Ovary (tissue), 9 donors: ENCODE results near the gene PHACTR3. TPM values are rescaled to one million over a fixed set of nuclear protein-coding genes. Genes with fewer than 3 reads are reported as not detected.

Source experiments
- DNase-seq, 5 donors: peaks; one replicate each; pipeline ENCODE4 v3.0.0-alpha.2; 2019 to 2020
- H3K27ac ChIP-seq, 2 donors: fragments of 200-600 bp; one replicate each; pipeline versions ENCODE4 v1.5.1 to v1.8.0; 2019 to 2022
- H3K27me3 ChIP-seq: fragments of 200-600 bp; one replicate; pipeline ENCODE4 v1.8.0; 2022
- H3K36me3 ChIP-seq: fragments of 200-600 bp; sonication (generic); one replicate; pipeline ENCODE4 v1.5.1; 2019
- H3K4me1 ChIP-seq: one replicate; pipeline ENCODE4 v1.8.1; 2013; ENCODE audit warnings: mild to moderate bottlenecking, moderate library complexity; ENCODE audit not compliant: insufficient read depth
- H3K4me3 ChIP-seq: fragments of 200-600 bp; sonication (generic); one replicate; pipeline ENCODE4 v1.5.1; 2017
- H3K9me3 ChIP-seq, 2 donors: fragments of 200-600 bp in 1 of 2; sonication (generic) in 1 of 2; one replicate each; pipeline versions ENCODE4 v1.5.1 to v1.8.1; 2013 to 2019; ENCODE audit warnings: mild to moderate bottlenecking in 1 of 2, moderate library complexity in 1 of 2
- CTCF ChIP-seq, 3 donors: fragments of 450-650 bp in 2 of 3; fragments of 200-600 bp in 1 of 3; IDR thresholded peaks; one replicate each; pipeline versions ENCODE4 v1.5.1 to v1.8.0; 2016 to 2022; ENCODE audit warnings: antibody characterized with exemption in 3 of 3, mild to moderate bottlenecking in 1 of 3
- EP300 ChIP-seq: sonication (generic); formaldehyde crosslinking; IDR thresholded peaks from one replicate; pipeline ENCODE4 v1.6.1; 2017; ENCODE audit warnings: antibody characterized with exemption
- POLR2A ChIP-seq: fragments of 450-650 bp; IDR thresholded peaks from one replicate; pipeline ENCODE4 v1.6.1; 2017; ENCODE audit warnings: antibody characterized with exemption, mild to moderate bottlenecking, moderate library complexity
- WGBS, 3 donors: extraction: QIAGEN DNeasy Blood & Tissue Kit in 1 of 3; methylation state at CpG; one replicate each; pipeline versions ENCODE4 v1.1.5 to v1.1.7; 2013 to 2017; 5-methylcytosine and 5-hydroxymethylcytosine counted together
- intact Hi-C, 4 donors: fragments of 100-400 bp; cut with DNase I; formaldehyde crosslinking; loops; one replicate each; pipeline versions ENCODE4 v1.11.0 to v1.15.1; 2022 to 2023
- polyA plus RNA-seq, 2 donors: library from polyadenylated mRNA; stranded (reverse); fragments of 200-250 nt in 1 of 2; fragments of 350-450 nt in 1 of 2; fragmentation: Illumina TruSeq in 1 of 2; extraction: RNeasy Lipid Tissue Mini Kit (QIAGEN cat#74804) in 1 of 2; gene quantifications; one replicate each; pipeline ENCODE4 v1.2.3, GENCODE V29; 2013 to 2014
- total RNA-seq, 7 donors: library from RNA; depleted of rRNA in 2 of 7; stranded (reverse); fragments of >200 nt in 2 of 7; fragmentation: NEBNext Ultra II Directional in 3 of 7; extraction: Animal tissue kit (Norgen Biotek cat#: 25700) in 3 of 7; gene quantifications; one replicate each; pipeline versions ENCODE4 v1.1.0 to v1.2.4, GENCODE V29; 2016 to 2023
- donor health status: DM: no; HTN: no; CAD: no; lungs with moderate emphysema.
- donor health status: DM: no; HTN: no; CAD: no.
- donor health status: Bipolar disorder and iron deficiency.
- donor health status: DM: yes; HTN: yes; CAD: no.
- donor health status: DM: no; HTN: no; CAD: no.
- donor health status: DM: yes; HTN: yes; CAD: no.

PHACTR3 gene
- total and polyA plus RNA-seq, 9 donors = 5.7 to 19.0 (median 9.1) TPM

DNA sequence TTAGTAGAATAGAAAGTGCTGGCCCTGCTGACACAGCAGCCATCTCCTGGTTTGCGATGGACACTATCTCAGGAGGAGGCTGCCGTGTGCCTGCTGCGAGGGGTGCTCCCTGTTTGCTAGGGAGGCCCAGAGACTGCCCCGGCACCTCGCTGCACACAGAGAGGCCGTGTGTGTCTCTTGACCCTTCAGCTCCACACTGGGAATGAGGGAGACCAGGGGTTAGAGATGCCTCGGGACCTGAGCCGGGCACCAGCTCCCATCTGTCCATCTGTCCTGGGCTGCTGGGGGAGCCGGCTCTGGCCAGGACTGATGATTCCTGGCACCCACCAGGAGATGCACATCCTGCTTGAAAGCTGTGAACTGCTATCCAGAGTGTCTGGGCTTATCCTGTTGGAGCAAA, 18.2 kb downstream of the PHACTR3 start:
- H3K27me3 ChIP-seq = no peaks in the 10 kb centered on the region
- H3K36me3 ChIP-seq = no peaks in the 10 kb centered on the region
- whole genome bisulfite sequencing, 3 donors = 83 to 89% (median 86%) methylated on average over 9 of the region's 9 CpGs
- DNase-seq = no peak
- H3K9me3 ChIP-seq = no peaks in the 10 kb centered on the region
- no peak overlapping the region for H3K4me3 ChIP-seq
- intact Hi-C loops = no loop called here
- no peak for TF ChIP-seq CTCF (IDR thresholded peaks at IDR 0.05)
- TF ChIP-seq EP300 = no peak
- no peak for TF ChIP-seq POLR2A
- H3K27ac ChIP-seq = no peak overlapping the region
- H3K4me1 ChIP-seq = peaks cover 4% of the 10 kb centered on the region

DNA sequence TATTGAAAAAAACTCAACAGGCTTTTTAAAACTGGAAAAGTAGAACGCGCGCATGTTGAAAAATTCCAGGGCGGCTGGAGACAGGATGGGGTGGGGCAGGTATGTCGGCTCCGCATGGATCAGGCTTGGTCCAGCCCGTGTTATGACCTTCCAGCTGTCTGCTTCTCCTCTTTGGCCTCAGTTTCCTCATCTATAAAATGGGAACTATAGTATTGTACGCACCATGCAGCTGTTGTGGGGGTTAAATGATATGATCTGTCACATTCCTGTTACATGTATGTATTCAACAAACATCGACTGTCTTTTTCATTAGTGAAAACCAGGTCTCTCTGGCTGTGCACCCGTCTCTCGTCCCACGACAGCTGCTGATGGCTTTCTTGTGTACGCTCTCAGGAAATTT, 18.8 kb downstream of the PHACTR3 start:
- TF ChIP-seq CTCF (IDR thresholded peaks at IDR 0.05) (no peak), EP300 (no peak), POLR2A (no peak)
- H3K27ac ChIP-seq = no peak overlapping the region
- DNase-seq = no peak
- intact Hi-C loops = no loop called here
- H3K9me3 ChIP-seq = no peaks in the 10 kb centered on the region
- WGBS, 3 donors = 90 to 95% (median 93%) methylated on average over 13 of the region's 13 CpGs
- H3K4me1 ChIP-seq = peaks cover 4% of the 10 kb centered on the region
- no peaks in the 10 kb centered on the region for H3K36me3 ChIP-seq
- no peak overlapping the region for H3K4me3 ChIP-seq
- H3K27me3 ChIP-seq = no peaks in the 10 kb centered on the region

GRCh38 chr20:59623583-59623982, 19.2 kb downstream of the PHACTR3 start:
- WGBS, 3 donors = 86 to 95% (median 94%) methylated on average over 9 of the region's 9 CpGs

GRCh38 chr20:59624401-59624800, 20.1 kb downstream of the PHACTR3 start:
- 94% methylated on average over 6 of the region's 6 CpGs for WGBS, 3 donors
- no peaks in the 10 kb centered on the region for H3K27me3 ChIP-seq
- H3K4me1 ChIP-seq = peaks cover 4% of the 10 kb centered on the region
- no peak for DNase-seq
- intact Hi-C loops = no loop called here
- TF ChIP-seq CTCF (IDR thresholded peaks at IDR 0.05) = no peak
- TF ChIP-seq POLR2A = no peak
- TF ChIP-seq EP300 = no peak
- H3K9me3 ChIP-seq = no peaks in the 10 kb centered on the region
- no peaks in the 10 kb centered on the region for H3K36me3 ChIP-seq
- no peak overlapping the region for H3K4me3 ChIP-seq
- no peak overlapping the region for H3K27ac ChIP-seq

More at GRCh38 chr20:59623583-59623982, 19.2 kb downstream of the PHACTR3 start:
- intact Hi-C loops = no loop called here
- H3K4me3 ChIP-seq = no peak overlapping the region
- H3K27ac ChIP-seq = no peak overlapping the region
- H3K4me1 ChIP-seq = peaks cover 4% of the 10 kb centered on the region
- no peaks in the 10 kb centered on the region for H3K27me3 ChIP-seq
- H3K9me3 ChIP-seq = no peaks in the 10 kb centered on the region
- no peak for TF ChIP-seq EP300
- no peak for TF ChIP-seq POLR2A
- no peak for TF ChIP-seq CTCF (IDR thresholded peaks at IDR 0.05)
- no peak for DNase-seq
- no peaks in the 10 kb centered on the region for H3K36me3 ChIP-seq
